Measurements from ENCODE around the gene SORBS1.

DNA sequence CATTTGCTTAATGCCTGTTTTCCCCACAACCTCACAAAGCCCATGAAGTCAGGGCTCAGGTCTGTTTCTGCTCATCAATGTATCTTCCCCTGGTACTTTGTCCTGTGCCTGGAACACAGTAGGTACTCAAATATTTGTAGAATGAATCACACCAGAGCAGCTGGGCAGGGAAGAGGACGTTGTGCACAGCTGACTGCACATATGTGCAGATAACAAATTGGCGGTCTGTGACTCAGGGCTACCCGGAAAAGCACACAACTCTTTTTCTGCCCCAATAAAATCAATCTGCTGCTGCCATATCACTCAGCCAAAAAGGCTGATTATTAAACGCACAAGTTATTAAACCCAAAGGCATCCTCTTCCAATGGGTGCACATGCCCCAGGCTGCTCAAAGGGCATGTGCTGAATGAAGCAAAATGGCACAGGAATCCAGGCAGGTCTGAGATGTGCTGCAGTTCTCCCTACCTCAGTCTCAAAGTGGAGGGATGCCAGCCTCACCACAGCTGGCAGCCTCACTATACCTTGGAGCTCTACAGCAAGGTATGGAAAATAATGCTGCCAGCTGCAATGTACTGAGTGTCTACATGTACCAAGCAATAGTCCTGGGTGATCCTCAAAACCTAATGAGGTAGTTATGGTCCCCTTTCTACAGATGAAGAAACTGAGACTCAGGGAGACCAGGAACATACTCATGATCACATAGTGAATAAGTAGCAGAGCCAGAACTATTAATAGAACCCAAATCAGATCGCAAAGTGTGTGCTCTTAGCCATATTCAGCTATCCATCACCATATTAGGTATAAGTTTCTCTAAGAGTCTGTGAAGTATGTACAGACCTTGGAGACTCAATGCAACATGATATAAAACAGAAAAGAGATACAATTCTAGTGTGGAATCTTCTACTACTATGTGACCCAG is 43.4 kb downstream of the SORBS1 start:
- TF ChIP-seq CTCF (conservative IDR thresholded peaks at IDR 0.05; ENCODE audit: low read length) (no peak), EZH2phosphoT487 (IDR thresholded peaks at IDR 0.05; ENCODE audit: borderline replicate concordance, low read depth, low read length) (no peak)
